Astrocyte (in vitro differentiated cells and primary cell): ENCODE measurements around the gene OBSL1. TPM values are rescaled to one million over a fixed set of nuclear protein-coding genes. Genes with fewer than 3 reads are reported as not detected.

ENCODE experiments used
- DNase-seq: peaks from one replicate; pipeline ENCODE4 v3.0.0-alpha.2; 2010; ENCODE audit warnings: low read depth
- FAIRE-seq: peaks from 2 replicates; lab custom pipeline; 2011; peaks lifted over from hg19 to GRCh38; lab: Jason Lieb, UNC
- H2AFZ ChIP-seq: 2 replicates; pipeline ENCODE4 v1.6.0; 2012; ENCODE audit warnings: low read depth, low read length, inconsistent platforms
- H3K27ac ChIP-seq: 2 replicates; pipeline ENCODE4 v1.5.1; 2011; ENCODE audit warnings: low read depth, low read length, inconsistent platforms
- H3K27me3 ChIP-seq: 2 replicates; pipeline ENCODE4 v1.6.0; 2011; ENCODE audit warnings: low read length, inconsistent platforms; ENCODE audit not compliant: insufficient read depth
- H3K36me3 ChIP-seq: 2 replicates; pipeline ENCODE4 v1.5.1; 2011; ENCODE audit warnings: low read length, inconsistent platforms; ENCODE audit not compliant: insufficient read depth
- H3K4me1 ChIP-seq: 2 replicates; pipeline ENCODE4 v1.5.1; 2011; ENCODE audit warnings: low read length, inconsistent platforms; ENCODE audit not compliant: insufficient read depth
- H3K4me2 ChIP-seq: 2 replicates; pipeline ENCODE4 v1.6.0; 2012; ENCODE audit warnings: low read length, inconsistent platforms
- H3K4me3 ChIP-seq: 2 replicates; pipeline ENCODE4 v1.5.1; 2011; ENCODE audit warnings: low read depth, mild to moderate bottlenecking, low read length, inconsistent platforms; ENCODE audit not compliant: insufficient read depth
- H3K79me2 ChIP-seq: 2 replicates; pipeline ENCODE4 v1.6.0; 2012; ENCODE audit warnings: mild to moderate bottlenecking, low read length, inconsistent platforms; ENCODE audit not compliant: insufficient read depth
- H3K9ac ChIP-seq: 2 replicates; pipeline ENCODE4 v1.6.0; 2012; ENCODE audit warnings: mild to moderate bottlenecking, low read length, inconsistent platforms
- H3K9me3 ChIP-seq: 2 replicates; pipeline ENCODE4 v1.5.1; 2012; ENCODE audit warnings: low read depth, mild to moderate bottlenecking, low read length, inconsistent platforms; ENCODE audit not compliant: insufficient read depth
- H4K20me1 ChIP-seq: 2 replicates; pipeline ENCODE4 v1.6.0; 2012; ENCODE audit warnings: low read length, inconsistent platforms; ENCODE audit not compliant: insufficient read depth
- H3K27ac Mint-ChIP-seq: one replicate; pipeline ENCODE4 v1.8.0; 2021; ENCODE audit warnings: mild to moderate bottlenecking, mixed read lengths; ENCODE audit not compliant: unreplicated experiment
- H3K27me3 Mint-ChIP-seq: one replicate; pipeline ENCODE4 v1.8.0; 2021; ENCODE audit warnings: low read depth, mixed read lengths; ENCODE audit not compliant: unreplicated experiment
- H3K36me3 Mint-ChIP-seq: one replicate; pipeline ENCODE4 v1.8.0; 2021; ENCODE audit warnings: low read depth, mixed read lengths; ENCODE audit not compliant: unreplicated experiment
- H3K4me1 Mint-ChIP-seq: one replicate; pipeline ENCODE4 v1.8.0; 2021; ENCODE audit warnings: low read depth, mixed read lengths; ENCODE audit not compliant: unreplicated experiment
- H3K4me3 Mint-ChIP-seq: one replicate; pipeline ENCODE4 v1.8.0; 2021; ENCODE audit warnings: mild to moderate bottlenecking, moderate library complexity, mixed read lengths; ENCODE audit not compliant: unreplicated experiment
- H3K9me3 Mint-ChIP-seq: one replicate; pipeline ENCODE4 v1.8.0; 2021; ENCODE audit warnings: mild to moderate bottlenecking, mixed read lengths; ENCODE audit not compliant: unreplicated experiment
- EZH2 ChIP-seq: IDR thresholded peaks from 2 replicates; pipeline ENCODE4 v1.6.1; 2012; ENCODE audit warnings: mild to moderate bottlenecking, low read length, inconsistent platforms; ENCODE audit not compliant: insufficient read depth
- total RNA-seq: library from RNA; stranded (reverse); gene quantifications from 2 replicates; pipeline ENCODE4 v1.2.1, GENCODE V29; 2021
- TF ChIP-seq, protein P1 (sequence below): IDR thresholded peaks from 2 replicates; pipeline ENCODE4 v1.5.1; 2011; ENCODE audit warnings: low read depth, mild to moderate bottlenecking, inconsistent platforms, low read length, moderate library complexity; ENCODE audit not compliant: insufficient read depth

OBSL1 gene
- total RNA-seq, 1 donor from 2014 or later: 77.5 TPM

DNA sequence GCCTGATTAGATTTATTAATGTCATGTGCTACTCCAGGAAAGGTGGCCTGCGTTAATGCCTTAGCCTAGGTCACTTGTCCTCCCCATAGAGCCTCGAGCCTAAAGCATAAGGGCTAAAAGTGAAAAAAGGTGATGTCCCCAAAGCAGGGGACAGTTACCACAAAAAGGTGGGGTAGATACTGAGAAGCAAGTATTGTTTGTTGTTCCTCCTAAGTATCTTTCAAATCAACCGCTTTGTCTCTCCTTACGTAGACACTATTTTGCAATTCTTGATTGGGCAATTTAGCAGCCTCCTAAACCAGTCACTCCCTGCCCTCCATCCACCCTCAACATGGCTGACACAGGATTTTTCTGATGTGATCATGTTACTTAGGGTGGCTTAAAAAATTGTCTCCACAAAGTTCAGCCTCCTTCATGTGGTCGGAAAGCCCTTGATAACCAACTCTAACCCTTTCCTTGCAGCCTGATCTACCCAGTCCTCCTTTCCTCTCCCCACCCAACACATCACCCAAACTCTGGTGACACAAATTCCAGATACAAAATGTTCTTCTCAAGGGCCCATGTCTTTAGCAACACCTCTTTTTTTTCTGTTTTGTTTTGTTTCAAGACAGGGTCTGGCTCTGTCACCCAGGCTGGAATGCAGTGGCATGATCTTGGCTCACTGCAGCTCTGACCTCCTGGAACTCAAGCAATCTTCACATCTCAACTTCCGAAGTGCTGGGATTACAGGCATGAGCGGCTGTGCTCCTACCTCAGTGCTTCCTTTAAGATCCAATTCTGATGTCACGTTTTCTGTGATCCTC, 7.7 kb upstream of the OBSL1 start:
- Histone ChIP-seq H3K27me3 (peaks cover 11% of the 10 kb centered on the region), H4K20me1 (no peaks in the 10 kb centered on the region), H3K9me3 (no peaks in the 10 kb centered on the region), H3K4me3 (no peak overlapping the region), H3K4me1 (peaks cover 7% of the 10 kb centered on the region), H3K9ac (no peak overlapping the region), H2AFZ (no peak overlapping the region), H3K4me2 (no peak overlapping the region), H3K36me3 (no peaks in the 10 kb centered on the region), H3K27ac (no peak overlapping the region), H3K79me2 (no peaks in the 10 kb centered on the region)
- Mint-ChIP-seq H3K9me3 (no peaks in the 10 kb centered on the region), H3K4me3 (no peak overlapping the region), H3K36me3 (no peaks in the 10 kb centered on the region), H3K4me1 (peaks cover 13% of the 10 kb centered on the region), H3K27ac (no peak overlapping the region), H3K27me3 (no peaks in the 10 kb centered on the region)
- no peak for FAIRE-seq
- TF ChIP-seq, protein P1, sequence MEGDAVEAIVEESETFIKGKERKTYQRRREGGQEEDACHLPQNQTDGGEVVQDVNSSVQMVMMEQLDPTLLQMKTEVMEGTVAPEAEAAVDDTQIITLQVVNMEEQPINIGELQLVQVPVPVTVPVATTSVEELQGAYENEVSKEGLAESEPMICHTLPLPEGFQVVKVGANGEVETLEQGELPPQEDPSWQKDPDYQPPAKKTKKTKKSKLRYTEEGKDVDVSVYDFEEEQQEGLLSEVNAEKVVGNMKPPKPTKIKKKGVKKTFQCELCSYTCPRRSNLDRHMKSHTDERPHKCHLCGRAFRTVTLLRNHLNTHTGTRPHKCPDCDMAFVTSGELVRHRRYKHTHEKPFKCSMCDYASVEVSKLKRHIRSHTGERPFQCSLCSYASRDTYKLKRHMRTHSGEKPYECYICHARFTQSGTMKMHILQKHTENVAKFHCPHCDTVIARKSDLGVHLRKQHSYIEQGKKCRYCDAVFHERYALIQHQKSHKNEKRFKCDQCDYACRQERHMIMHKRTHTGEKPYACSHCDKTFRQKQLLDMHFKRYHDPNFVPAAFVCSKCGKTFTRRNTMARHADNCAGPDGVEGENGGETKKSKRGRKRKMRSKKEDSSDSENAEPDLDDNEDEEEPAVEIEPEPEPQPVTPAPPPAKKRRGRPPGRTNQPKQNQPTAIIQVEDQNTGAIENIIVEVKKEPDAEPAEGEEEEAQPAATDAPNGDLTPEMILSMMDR: no peak
- no peak for DNase-seq

DNA sequence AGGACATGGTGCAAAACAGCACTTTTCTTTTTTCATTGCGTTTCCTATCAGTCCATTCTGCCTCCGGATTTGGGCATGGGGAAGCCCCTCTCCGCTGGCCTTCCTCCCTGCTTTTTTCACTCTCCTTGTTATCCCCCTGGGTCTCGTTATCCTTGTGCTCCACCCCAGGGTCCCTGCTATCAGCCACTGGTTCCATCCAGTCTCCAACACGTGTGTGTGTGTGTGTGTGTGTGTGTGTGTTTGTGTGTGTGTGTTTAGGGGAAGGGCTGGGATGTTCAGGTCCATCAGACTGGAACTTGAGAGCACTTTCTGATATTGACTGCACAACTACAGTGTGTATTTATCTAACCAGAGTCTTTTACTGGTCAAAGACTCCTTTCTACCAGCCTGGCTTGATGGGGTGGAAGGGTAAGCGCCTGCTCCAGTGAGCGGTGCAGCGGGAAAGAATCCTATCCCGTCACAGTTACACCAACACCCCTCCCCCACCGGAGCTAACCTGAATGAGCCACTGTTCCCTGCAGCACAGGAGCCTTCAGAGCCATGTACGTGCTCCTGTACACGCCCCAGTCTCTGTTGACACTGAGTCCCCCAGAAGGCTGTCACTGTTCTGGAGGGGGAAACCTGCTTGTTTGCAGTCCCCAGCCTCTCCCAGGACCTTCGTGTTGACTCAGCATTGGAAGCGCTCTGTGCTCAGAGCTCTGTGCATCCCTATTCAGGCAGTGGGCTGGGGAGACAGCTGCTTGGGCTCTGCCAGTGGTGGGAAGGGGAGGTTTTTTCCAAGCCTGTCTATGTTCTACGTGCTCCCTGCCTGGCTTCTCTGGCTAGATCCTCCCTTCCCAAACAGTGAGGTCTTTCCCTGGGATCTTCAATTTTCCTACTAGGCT, 5.4 kb upstream of the OBSL1 start:
- peaks cover 11% of the 10 kb centered on the region for H3K27me3 ChIP-seq
- no peaks in the 10 kb centered on the region for H3K36me3 Mint-ChIP-seq
- peak overlapping the region; percentile 34 for H3K27ac Mint-ChIP-seq
- H3K36me3 ChIP-seq: no peaks in the 10 kb centered on the region
- H3K4me1 Mint-ChIP-seq: peaks cover 16% of the 10 kb centered on the region
- peak overlapping the region; percentile 63 for H3K4me2 ChIP-seq
- no peaks in the 10 kb centered on the region for H3K9me3 ChIP-seq
- H2AFZ ChIP-seq: peak overlapping the region; percentile 64
- DNase-seq: peak; percentile 6
- no peak overlapping the region for H3K4me3 Mint-ChIP-seq
- no peaks in the 10 kb centered on the region for H3K79me2 ChIP-seq
- no peak for FAIRE-seq
- H3K27ac ChIP-seq: no peak overlapping the region
- peaks cover 12% of the 10 kb centered on the region for H3K4me1 ChIP-seq
- H3K9ac ChIP-seq: no peak overlapping the region
- no peaks in the 10 kb centered on the region for H4K20me1 ChIP-seq
- no peak overlapping the region for H3K4me3 ChIP-seq
- no peaks in the 10 kb centered on the region for H3K9me3 Mint-ChIP-seq
- TF ChIP-seq, protein P1: no peak
- no peak for TF ChIP-seq EZH2
- H3K27me3 Mint-ChIP-seq: no peaks in the 10 kb centered on the region
